SU-DHL-6 (cell line): ENCODE data around the gene CLDN19.

Experiments
- CTCF ChIP-seq: fragments of 200-600 bp; sonication (generic); IDR thresholded peaks from one replicate; pipeline ENCODE4 v1.5.1; 2017; ENCODE audit warnings: antibody characterized with exemption, mild to moderate bottlenecking, low read length, moderate library complexity; ENCODE audit not compliant: insufficient read depth, poor library complexity, severe bottlenecking
- EZH2phosphoT487 ChIP-seq: fragments of 200-600 bp; sonication (generic), shearing (Covaris generic); conservative IDR thresholded peaks from 2 replicates; pipeline ENCODE4 v1.6.1; 2018; ENCODE audit warnings: mild to moderate bottlenecking, antibody characterized with exemption, low read length, moderate library complexity, mixed read lengths

DNA sequence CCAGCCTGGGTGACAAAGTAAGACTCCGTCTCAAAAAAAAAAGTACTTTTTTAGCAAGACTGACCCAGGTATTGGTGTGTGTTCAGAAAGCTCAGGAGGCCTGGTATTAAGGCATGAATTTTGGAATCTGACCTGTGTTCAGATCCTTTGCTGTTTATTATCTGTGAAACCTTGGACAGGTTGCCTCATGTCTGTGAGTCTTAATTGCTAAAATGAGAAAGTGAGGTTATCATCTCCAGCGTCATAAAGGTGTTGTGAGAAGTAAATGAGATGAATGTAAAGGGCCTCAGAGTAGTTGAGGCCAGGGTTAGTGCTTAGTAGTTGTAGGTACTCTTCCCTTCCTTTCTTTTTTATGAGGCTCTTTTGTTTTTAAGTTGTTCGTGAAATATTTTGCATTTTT lies 29.8 kb upstream of the CLDN19 start:
- TF ChIP-seq CTCF: no peak
- no peak for TF ChIP-seq EZH2phosphoT487
